AG10803 (cell line): ENCODE data around the gene CCL4.
"Not testable (repeated sequence)": the region's sequence is repeated elsewhere in the genome, so short reads cannot be mapped to it uniquely, and the experiment has no call there.

Source experiments
- DNase-seq: peaks from one replicate; pipeline ENCODE4 v3.0.0; 2010; ENCODE audit warnings: low read depth
- H3K4me3 ChIP-seq: 2 replicates; pipeline ENCODE4 v1.5.1; 2011; ENCODE audit warnings: mild to moderate bottlenecking, low read length, control low read depth
- CTCF ChIP-seq: conservative IDR thresholded peaks from 2 replicates; pipeline ENCODE4 v1.5.1; 2011; ENCODE audit warnings: mild to moderate bottlenecking, low read length, control low read depth, inconsistent platforms

The CCL4 gene

GRCh38 chr17:36066365-36066985 lies 37.2 kb upstream of the CCL4 start:
- no peak for DNase-seq
- TF ChIP-seq CTCF = no peak
- no peak overlapping the region for H3K4me3 ChIP-seq

- H3K4me3 ChIP-seq = no peak overlapping the region
- TF ChIP-seq CTCF = no peak
- DNase-seq = no peak
These were observed 35.1 kb upstream of the CCL4 start for GRCh38 chr17:36068524-36068923.

DNA sequence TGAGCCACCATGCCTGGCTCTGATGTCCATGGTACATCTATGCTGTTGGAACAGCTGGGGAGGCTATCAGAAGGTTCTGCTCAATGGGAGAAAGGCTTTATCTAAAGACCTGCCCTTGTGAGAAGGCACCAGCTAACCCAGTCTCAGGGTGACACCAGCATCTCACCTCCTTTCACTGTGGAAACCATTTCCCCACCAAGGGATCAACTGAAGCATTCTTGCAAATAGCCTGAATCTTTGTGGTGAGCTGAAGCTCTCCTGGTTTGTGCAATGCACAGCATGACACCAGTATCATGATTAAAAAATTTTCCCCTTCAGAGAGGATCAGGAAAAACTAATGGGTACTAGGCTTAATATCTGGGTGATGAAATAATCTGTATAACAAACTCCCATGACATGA lies 34.5 kb upstream of the CCL4 start:
- no peak overlapping the region for H3K4me3 ChIP-seq
- TF ChIP-seq CTCF = no peak
- no peak for DNase-seq

GRCh38 chr17:36070427-36070826 lies 33.2 kb upstream of the CCL4 start:
- no peak for TF ChIP-seq CTCF
- no peak overlapping the region for H3K4me3 ChIP-seq
- DNase-seq = no peak

- TF ChIP-seq CTCF = no peak
- H3K4me3 ChIP-seq = no peak overlapping the region
- no peak for DNase-seq
These were observed 31.9 kb upstream of the CCL4 start for GRCh38 chr17:36071751-36072150.

DNA sequence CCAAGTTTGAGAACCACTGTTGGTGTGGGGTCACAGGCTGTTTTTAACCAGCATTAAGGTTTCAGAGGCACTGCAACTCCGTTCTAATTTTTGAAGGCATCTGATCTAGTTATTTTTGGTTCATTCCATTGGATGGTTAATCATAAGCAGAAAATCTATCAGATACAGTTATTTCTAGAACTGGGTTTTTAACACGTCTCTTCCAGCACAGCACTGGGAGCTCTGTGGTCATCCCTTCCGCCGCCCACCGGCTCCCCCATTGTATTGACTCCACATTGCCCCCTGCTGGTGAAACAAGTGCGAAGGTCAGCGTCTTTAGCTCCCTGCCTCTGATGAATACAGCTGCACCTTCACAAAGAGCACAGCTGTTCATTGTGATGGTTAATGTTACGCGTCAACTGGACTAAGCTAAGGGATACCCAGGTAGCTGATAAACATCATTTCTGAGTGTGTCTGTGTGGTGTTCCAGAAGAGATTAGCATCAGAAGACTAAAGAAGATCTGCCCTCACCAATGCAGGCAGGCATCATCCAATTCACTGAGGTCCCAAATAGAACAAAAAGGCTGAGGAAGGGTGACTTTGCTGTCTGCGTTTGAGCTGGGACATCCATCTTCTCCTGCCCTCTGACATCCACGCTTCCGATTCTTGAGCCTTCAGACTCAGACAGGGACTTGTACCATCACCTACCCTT lies 31.1 kb upstream of the CCL4 start:
- peak; percentile 52 for TF ChIP-seq CTCF
- no peak overlapping the region for H3K4me3 ChIP-seq
- peak; percentile 9 for DNase-seq

GRCh38 chr17:36074365-36074764 lies 29.3 kb upstream of the CCL4 start:
- DNase-seq = no peak

DNA sequence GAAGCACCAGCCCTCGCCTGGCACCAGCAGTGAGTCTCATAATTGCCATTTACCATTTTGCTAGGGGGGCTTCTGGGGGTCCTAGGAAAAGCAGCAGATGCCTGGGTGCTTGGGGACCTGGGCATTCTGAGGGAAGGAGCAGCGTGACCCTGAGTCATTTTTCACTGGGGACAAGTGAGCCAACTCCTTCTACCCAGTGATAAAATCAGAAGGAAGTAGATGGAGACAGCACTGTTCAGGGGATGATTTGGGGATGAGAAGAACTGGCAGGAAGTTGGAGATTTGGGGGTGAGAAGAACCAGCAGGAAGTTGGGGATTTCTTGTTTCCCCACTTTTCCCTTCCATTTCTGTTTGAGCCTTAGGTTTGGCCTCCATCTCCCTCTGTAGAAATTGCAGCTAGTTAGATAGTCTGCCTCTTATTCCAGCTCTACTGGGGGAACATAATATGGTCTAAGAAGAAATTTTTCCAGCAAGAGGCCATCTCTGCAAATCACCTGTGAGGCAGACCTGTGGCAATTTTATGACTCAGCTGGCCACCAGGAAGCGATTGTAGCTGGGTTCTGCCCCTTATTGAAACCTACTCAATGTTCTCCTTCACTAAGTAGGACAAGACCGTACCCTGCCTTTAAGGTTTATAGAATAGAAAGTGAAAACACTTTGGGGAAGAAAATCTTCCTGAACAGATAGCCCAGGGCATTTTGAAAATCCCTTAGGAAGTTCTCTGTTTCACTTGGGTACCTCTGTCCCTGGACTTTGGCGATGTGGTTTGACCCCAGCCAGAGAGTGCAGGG lies 21.8 kb upstream of the CCL4 start:
- not testable (repeated sequence) for H3K4me3 ChIP-seq, DNase-seq

More at GRCh38 chr17:36074365-36074764, 29.3 kb upstream of the CCL4 start:
- no peak for TF ChIP-seq CTCF
- no peak overlapping the region for H3K4me3 ChIP-seq

GRCh38 chr17:36082482-36083120 lies 21.0 kb upstream of the CCL4 start:
- DNase-seq, H3K4me3 ChIP-seq: not testable (repeated sequence)
